GM19193 (cell line): ENCODE measurements around the gene DHH.

Experiments
- POLR2A ChIP-seq: IDR thresholded peaks from 4 replicates; pipeline ENCODE4 v1.6.1; 2011; ENCODE audit not compliant: insufficient read depth, insufficient read length; ENCODE audit errors: extremely low read depth

Gene DHH

GRCh38 chr12:49091056-49091835 is 3.4 kb downstream of the DHH start:
- TF ChIP-seq POLR2A: no peak

- no peak for TF ChIP-seq POLR2A
These were observed 4.5 kb downstream of the DHH start for GRCh38 chr12:49089821-49090773.

- TF ChIP-seq POLR2A: no peak
These were observed 5.7 kb downstream of the DHH start for GRCh38 chr12:49088932-49089330.

GRCh38 chr12:49088150-49088931 is 6.3 kb downstream of the DHH start:
- no peak for TF ChIP-seq POLR2A

- TF ChIP-seq POLR2A: no peak
These were observed 8.5 kb downstream of the DHH start for GRCh38 chr12:49086116-49086515.

DNA sequence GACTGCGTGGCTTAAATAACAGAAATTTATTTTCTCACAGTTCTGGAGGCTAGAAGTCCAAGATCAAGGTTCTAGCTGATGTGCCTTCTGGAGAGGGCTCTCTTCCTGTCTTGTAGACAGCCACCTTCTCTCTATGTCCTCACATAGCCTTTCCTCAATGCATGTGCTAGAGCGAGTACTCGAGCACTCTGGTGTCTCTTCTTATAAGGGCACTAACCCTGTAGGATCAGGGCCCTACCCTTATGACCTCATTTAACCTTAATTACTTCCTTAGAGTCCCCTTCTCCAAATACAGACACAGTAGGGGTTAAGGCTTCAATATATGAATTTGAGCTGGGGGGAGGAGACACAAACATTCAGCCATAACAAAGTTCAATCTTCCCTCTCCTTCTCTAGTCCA is 10.2 kb downstream of the DHH start:
- TF ChIP-seq POLR2A: no peak

DNA sequence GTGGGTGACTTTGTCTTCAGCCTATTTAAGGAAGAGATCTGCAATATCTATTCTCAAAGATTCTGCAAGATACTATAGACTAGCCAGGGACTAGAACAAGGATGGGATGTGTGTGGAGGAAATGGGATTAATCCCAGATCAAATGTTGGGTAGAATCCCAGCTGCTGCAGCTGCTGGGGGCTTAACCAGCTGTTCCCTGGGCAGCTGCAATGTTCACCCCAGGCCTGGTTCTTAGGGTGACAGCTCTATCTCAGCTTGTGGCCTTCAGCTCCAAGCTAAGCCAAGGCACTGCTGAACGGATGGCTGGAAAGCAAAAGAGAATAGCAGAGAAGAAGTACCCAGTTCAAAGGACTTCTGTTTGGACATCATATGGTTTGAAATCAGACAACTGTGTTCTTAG is 14.8 kb downstream of the DHH start:
- TF ChIP-seq POLR2A: no peak

DNA sequence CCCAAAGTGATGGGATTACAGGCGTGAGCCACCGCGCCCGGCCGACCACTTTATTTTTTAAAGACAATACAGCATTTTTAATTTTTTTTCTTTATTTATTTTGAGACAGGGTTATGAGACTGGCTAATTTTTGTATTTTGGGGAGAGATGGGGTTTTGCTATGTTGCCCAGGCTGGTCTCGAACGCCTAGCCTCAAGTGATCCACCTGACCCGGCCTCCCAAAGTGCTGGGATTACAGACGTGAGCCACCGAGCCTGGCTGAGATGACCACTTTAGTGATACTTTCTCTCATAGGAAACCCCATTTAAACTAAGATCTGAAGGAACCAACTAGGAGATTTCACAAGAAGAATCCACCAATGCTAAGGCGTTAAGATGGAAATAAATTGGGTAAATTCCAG is 23.6 kb downstream of the DHH start:
- no peak for TF ChIP-seq POLR2A

GRCh38 chr12:49069507-49070346 is 24.9 kb downstream of the DHH start, which contains the start of gene RHEBL1:
Gene RHEBL1 (minus strand): TSS chr12:49069979. CDS start chr12:49069785, 194 bp downstream.
- TF ChIP-seq POLR2A: peak; percentile 67

GRCh38 chr12:49068879-49069506 is 25.6 kb downstream of the DHH start:
- TF ChIP-seq POLR2A: no peak

DNA sequence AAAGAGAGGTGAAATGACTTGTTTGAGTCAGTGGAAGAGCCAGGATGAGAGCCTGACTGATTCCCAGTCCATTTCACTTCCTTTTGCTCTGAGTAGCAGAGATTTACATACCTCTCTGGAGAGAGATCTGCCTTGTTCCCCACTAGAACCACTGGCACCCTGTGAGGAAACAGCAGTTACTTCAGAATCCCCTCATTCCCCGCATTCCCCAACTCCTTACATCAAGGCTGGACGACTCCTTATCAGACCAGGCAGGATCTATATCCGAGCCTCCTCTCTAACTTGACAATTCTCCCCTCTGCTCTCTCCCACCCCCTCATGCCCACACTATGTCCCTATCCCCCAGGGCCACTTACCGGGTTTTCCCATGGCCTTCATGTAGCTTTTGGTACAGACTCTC is 28.5 kb downstream of the DHH start:
- no peak for TF ChIP-seq POLR2A

- no peak for TF ChIP-seq POLR2A
These were observed 29.8 kb downstream of the DHH start for GRCh38 chr12:49064767-49065152.

DNA sequence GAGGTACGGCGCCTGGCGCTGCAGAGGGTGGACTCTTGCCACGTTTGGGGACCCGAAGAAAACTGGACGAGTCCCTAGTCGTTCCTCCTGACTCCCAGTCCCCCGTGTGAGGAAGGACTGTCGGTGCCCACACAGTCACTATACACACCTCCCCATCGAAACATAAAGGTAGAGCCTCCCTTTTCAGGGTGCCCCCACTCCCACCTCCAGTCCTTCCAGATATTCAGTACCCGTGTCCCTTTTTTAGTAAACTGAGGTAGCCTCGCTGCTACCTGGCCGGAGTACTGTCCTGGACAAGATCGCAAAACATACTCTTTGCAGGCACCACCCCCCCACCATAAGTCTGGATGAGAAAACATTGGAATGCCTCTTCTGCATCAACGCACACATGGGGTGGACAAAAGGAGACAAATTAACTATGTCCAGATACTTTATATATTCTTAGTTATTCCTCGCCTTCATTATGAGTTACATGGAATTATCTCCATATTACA is 33.4 kb downstream of the DHH start:
- no peak for TF ChIP-seq POLR2A
